GM12874 (cell line): ENCODE data around the gene LEPROT.

Experiments
- TF ChIP-seq, protein P1 (sequence below): IDR thresholded peaks from 2 replicates; pipeline ENCODE4 v1.5.1; 2011; ENCODE audit warnings: low read depth, mild to moderate bottlenecking, control low read depth, low read length, moderate library complexity; ENCODE audit not compliant: insufficient read depth

The LEPROT gene

GRCh38 chr1:65420590-65421350 lies at the start of gene LEPROT, which contains the start of gene LEPR:
Gene LEPROT (plus strand): TSS chr1:65420668. CDS start chr1:65420725, 57 bp downstream.
Gene LEPR (plus strand): TSS chr1:65420668. CDS start chr1:65565566, 144,898 bp downstream.
- TF ChIP-seq, protein P1, sequence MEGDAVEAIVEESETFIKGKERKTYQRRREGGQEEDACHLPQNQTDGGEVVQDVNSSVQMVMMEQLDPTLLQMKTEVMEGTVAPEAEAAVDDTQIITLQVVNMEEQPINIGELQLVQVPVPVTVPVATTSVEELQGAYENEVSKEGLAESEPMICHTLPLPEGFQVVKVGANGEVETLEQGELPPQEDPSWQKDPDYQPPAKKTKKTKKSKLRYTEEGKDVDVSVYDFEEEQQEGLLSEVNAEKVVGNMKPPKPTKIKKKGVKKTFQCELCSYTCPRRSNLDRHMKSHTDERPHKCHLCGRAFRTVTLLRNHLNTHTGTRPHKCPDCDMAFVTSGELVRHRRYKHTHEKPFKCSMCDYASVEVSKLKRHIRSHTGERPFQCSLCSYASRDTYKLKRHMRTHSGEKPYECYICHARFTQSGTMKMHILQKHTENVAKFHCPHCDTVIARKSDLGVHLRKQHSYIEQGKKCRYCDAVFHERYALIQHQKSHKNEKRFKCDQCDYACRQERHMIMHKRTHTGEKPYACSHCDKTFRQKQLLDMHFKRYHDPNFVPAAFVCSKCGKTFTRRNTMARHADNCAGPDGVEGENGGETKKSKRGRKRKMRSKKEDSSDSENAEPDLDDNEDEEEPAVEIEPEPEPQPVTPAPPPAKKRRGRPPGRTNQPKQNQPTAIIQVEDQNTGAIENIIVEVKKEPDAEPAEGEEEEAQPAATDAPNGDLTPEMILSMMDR = no peak

DNA sequence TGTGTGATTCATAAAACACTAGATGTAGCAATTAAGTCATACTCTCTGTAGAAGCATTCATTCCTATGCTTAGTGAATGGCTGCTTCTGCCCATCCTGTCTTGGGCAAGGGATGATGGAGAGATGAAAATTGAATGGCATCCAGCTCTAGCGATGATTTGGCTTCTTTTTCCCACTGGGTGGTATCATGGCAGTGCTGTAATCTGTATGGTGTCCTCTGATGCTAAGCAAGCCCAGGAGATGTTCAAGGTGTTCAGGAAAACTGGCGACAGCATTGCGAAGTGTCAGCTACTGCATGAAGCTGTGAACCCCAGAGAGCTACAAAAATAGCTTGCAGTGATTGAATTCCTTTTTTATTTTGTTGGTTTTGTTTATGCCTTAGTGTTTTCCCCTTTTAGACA lies 48.9 kb upstream of the LEPROT start:
- TF ChIP-seq, protein P1 = no peak

- TF ChIP-seq, protein P1 = no peak
These were observed 47.9 kb upstream of the LEPROT start for GRCh38 chr1:65372557-65372956.

GRCh38 chr1:65377496-65378246 lies 42.8 kb upstream of the LEPROT start:
- TF ChIP-seq, protein P1 = no peak

GRCh38 chr1:65378247-65378946 lies 42.1 kb upstream of the LEPROT start:
- TF ChIP-seq, protein P1 = no peak

DNA sequence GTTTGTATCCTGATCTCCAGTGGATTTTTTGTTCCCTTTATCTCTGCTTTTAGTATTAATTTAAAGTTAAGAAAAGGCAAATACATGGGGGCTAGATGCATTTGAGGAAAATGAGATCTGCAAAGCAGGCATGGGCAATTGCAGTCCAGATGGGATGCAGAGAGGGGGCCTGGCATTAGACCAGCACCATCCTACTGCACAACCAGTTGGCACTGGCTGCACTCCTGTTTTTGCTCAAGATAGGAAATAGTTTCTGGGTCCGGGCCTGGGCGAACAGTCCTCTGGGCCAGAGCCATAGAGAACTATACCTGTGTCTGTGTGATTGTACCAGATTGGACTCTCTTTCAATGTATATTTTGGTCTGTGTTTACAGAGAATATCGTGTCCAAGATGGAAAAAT lies 34.0 kb upstream of the LEPROT start:
- TF ChIP-seq, protein P1 = no peak

- TF ChIP-seq, protein P1 = no peak
These were observed 32.6 kb upstream of the LEPROT start for GRCh38 chr1:65387821-65388220.
